Smooth muscle cell (in vitro differentiated cells): ENCODE measurements around the gene AMN. TPM values are rescaled to one million over a fixed set of nuclear protein-coding genes. Genes with fewer than 3 reads are reported as not detected.

ENCODE experiments used
- DNase-seq: peaks from one replicate; lab custom pipeline; 2025; ENCODE audit not compliant: unreplicated experiment; lab: John Stamatoyannopoulos, UW
- H2AFZ ChIP-seq: fragments of 200-600 bp; sonication (generic); 2 replicates; pipeline ENCODE4 v1.6.0; 2016; ENCODE audit warnings: antibody characterized with exemption, low read depth, mild to moderate bottlenecking
- H3F3A ChIP-seq: fragments of 200-600 bp; sonication (generic); 2 replicates; pipeline ENCODE4 v1.6.0; 2017; ENCODE audit warnings: antibody characterized with exemption, low read depth
- H3K27ac ChIP-seq: fragments of 200-600 bp; sonication (generic); 2 replicates; pipeline ENCODE4 v1.5.1; 2016; ENCODE audit warnings: low read depth, mild to moderate bottlenecking
- H3K27me3 ChIP-seq: fragments of 200-600 bp; sonication (generic); 2 replicates; pipeline ENCODE4 v1.6.1; 2016; ENCODE audit warnings: low read depth, mild to moderate bottlenecking
- H3K36me3 ChIP-seq: fragments of 200-600 bp; sonication (generic); 2 replicates; pipeline ENCODE4 v1.5.1; 2016; ENCODE audit warnings: low read depth
- H3K4me1 ChIP-seq: fragments of 200-600 bp; sonication (generic); 2 replicates; pipeline ENCODE4 v1.5.1; 2016; ENCODE audit warnings: low read depth
- H3K4me2 ChIP-seq: fragments of 200-600 bp; sonication (generic); 2 replicates; pipeline ENCODE4 v1.6.0; 2016; ENCODE audit warnings: mild to moderate bottlenecking
- H3K4me3 ChIP-seq: fragments of 200-600 bp; sonication (generic); 2 replicates; pipeline ENCODE4 v1.5.1; 2016; ENCODE audit warnings: mild to moderate bottlenecking
- H3K79me2 ChIP-seq: fragments of 200-600 bp; sonication (generic); 2 replicates; pipeline ENCODE4 v1.6.0; 2016; ENCODE audit warnings: low read depth, mild to moderate bottlenecking
- H3K9ac ChIP-seq: fragments of 200-600 bp; sonication (generic); 2 replicates; pipeline ENCODE4 v1.6.0; 2016; ENCODE audit warnings: low read depth
- H3K9me3 ChIP-seq: fragments of 200-600 bp; sonication (generic); replicated peaks from 2 replicates; pipeline ENCODE4 v1.5.1; 2016; ENCODE audit warnings: low read depth
- H4K20me1 ChIP-seq: fragments of 200-600 bp; sonication (generic); 2 replicates; pipeline ENCODE4 v1.6.0; 2016; ENCODE audit warnings: low read depth
- WGBS: methylation state at CpG from one replicate; pipeline ENCODE4 v1.1.7; 2016; ENCODE audit warnings: low lambda C conversion rate; 5-methylcytosine and 5-hydroxymethylcytosine counted together
- polyA plus RNA-seq: library from polyadenylated mRNA; unstranded; fragments of >200 nt; fragmentation: Nextera tagmentation; extraction: Ambion mirVana; gene quantifications from 2 replicates; pipeline ENCODE4 v1.2.1, GENCODE V29; 2016
- total RNA-seq: library from RNA; depleted of rRNA; stranded (reverse); fragments of >200 nt; gene quantifications from 2 replicates; pipeline ENCODE4 v1.2.3, GENCODE V29; 2014
- TF ChIP-seq, protein P1 (sequence below): fragments of 200-600 bp; sonication (generic); IDR thresholded peaks from 2 replicates; pipeline ENCODE4 v1.5.1; 2017; ENCODE audit warnings: borderline replicate concordance, mild to moderate bottlenecking, antibody characterized with exemption; ENCODE audit not compliant: insufficient read depth, poor library complexity, severe bottlenecking

AMN gene
- total and polyA plus RNA-seq, 2 experiments from 2014 or later, result 0.31 to 0.65 TPM

GRCh38 chr14:102911991-102912761 is 10.3 kb upstream of the AMN start:
- H3K27me3 ChIP-seq, result no peaks in the 10 kb centered on the region
- H2AFZ ChIP-seq, result no peak overlapping the region
- H3K4me2 ChIP-seq, result no peak overlapping the region
- no peak for DNase-seq
- no peak overlapping the region for H3K9ac ChIP-seq
- H3K79me2 ChIP-seq, result no peaks in the 10 kb centered on the region
- H3K4me1 ChIP-seq, result no peaks in the 10 kb centered on the region
- TF ChIP-seq, protein P1, sequence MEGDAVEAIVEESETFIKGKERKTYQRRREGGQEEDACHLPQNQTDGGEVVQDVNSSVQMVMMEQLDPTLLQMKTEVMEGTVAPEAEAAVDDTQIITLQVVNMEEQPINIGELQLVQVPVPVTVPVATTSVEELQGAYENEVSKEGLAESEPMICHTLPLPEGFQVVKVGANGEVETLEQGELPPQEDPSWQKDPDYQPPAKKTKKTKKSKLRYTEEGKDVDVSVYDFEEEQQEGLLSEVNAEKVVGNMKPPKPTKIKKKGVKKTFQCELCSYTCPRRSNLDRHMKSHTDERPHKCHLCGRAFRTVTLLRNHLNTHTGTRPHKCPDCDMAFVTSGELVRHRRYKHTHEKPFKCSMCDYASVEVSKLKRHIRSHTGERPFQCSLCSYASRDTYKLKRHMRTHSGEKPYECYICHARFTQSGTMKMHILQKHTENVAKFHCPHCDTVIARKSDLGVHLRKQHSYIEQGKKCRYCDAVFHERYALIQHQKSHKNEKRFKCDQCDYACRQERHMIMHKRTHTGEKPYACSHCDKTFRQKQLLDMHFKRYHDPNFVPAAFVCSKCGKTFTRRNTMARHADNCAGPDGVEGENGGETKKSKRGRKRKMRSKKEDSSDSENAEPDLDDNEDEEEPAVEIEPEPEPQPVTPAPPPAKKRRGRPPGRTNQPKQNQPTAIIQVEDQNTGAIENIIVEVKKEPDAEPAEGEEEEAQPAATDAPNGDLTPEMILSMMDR, result no peak
- no peaks in the 10 kb centered on the region for H3K36me3 ChIP-seq
- no peak overlapping the region for H3K27ac ChIP-seq
- no peaks in the 10 kb centered on the region for H4K20me1 ChIP-seq
- WGBS, result 95% methylated on average over 21 of the region's 21 CpGs
- no peak overlapping the region for H3K4me3 ChIP-seq
- no peaks in the 10 kb centered on the region for H3F3A ChIP-seq
- no peaks in the 10 kb centered on the region for H3K9me3 ChIP-seq

DNA sequence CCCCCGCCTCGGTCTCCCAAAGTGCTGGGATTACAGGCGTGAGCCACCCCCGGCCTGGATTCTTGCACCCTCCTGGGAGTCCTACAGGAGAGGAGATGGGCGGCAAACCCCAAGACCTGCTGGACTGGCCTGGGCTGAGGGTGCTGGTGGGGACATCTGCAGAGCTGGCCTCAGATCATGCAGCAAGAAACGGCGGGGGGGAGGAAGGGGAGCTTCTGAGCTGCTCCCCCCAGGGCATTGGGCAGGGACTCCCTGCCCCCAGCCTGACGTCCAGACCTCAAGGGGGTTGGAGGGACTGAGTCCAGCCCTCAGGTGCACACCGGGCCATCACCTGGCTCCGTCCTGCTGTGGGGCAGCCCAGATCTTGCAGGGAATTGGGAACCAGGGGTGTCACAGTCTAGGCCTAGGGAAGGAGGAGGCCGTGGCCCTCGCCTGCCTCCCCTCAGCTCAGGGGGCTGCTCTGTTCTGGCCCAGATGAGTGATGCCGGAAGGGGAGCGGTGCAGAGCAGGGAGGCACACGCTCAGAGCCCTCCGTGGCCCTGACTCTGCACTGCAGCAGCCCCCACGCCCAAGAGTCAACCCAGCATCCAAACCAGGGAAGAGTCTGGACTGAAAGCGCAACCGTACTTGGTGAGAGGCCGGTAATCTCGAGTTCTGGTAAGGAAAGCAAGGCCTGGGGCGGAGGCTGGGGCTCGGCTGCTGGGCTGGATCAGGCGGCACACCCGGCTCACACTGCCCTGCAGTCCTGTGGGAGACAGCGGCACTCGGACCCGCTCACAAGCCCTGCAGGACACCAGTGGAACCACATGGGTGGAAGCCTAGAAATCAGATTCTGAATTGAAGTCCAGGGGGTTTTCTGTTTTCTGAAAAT is 8.9 kb upstream of the AMN start:
- Histone ChIP-seq H3K27me3 (no peaks in the 10 kb centered on the region), H3K79me2 (no peaks in the 10 kb centered on the region), H3K4me3 (no peak overlapping the region), H3K27ac (no peak overlapping the region), H3K36me3 (no peaks in the 10 kb centered on the region), H3K4me1 (no peaks in the 10 kb centered on the region), H3F3A (no peaks in the 10 kb centered on the region), H4K20me1 (no peaks in the 10 kb centered on the region), H3K9ac (no peak overlapping the region), H2AFZ (no peak overlapping the region), H3K4me2 (no peak overlapping the region), H3K9me3 (no peaks in the 10 kb centered on the region)
- no peak for DNase-seq
- TF ChIP-seq, protein P1, result no peak
- 92% methylated on average over 28 of the region's 28 CpGs for WGBS

DNA sequence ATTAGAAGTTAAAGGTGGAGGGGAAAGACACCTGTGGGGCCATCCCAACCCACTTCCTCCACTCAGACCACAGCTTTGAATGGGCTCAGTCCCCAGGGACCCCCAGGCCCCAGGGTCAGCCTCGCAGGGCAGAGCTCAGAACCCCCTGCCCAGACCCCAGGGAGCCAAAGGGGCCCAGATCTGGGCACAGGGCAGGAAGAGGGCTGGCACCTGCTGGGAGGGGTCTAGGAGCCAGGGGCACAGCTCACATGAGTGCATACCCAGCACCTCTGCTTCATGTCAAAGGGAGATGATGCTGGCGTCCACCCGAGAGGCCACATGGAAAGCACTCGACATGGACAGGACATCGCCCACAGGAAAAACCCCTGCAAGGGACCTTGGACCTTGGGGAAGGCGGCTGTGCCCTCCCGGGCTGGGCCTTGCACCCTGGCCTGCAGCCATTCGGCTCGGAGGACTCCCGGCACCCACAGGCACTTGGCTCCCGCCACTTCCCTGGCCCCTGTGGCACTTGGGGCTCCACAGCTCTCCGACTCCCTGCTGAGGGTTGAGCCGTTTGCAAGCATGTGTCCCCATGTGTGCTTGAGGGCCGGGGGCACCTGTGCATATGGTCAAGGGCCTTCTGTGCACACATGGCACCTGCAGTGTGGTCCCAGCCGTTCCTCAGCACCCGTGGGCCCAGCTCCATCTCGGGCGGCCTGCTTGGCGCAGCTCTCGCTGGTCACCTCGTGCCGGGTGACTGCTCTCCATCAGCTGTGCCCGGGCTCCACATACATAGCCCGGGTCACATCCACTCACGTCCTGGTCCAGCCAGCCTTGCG is 7.8 kb upstream of the AMN start:
- TF ChIP-seq, protein P1, result no peak
- Histone ChIP-seq H3K79me2 (no peaks in the 10 kb centered on the region), H2AFZ (no peak overlapping the region), H4K20me1 (no peaks in the 10 kb centered on the region), H3F3A (no peaks in the 10 kb centered on the region), H3K27me3 (no peaks in the 10 kb centered on the region), H3K27ac (no peak overlapping the region), H3K36me3 (no peaks in the 10 kb centered on the region), H3K4me3 (no peak overlapping the region), H3K9ac (no peak overlapping the region), H3K4me2 (no peak overlapping the region), H3K9me3 (no peaks in the 10 kb centered on the region), H3K4me1 (no peaks in the 10 kb centered on the region)
- 94% methylated on average over 26 of the region's 26 CpGs for WGBS
- no peak for DNase-seq
